Urinary bladder (tissue), 4 donors: ENCODE results near the gene ZNF365. TPM values are rescaled to one million over a fixed set of nuclear protein-coding genes. Genes with fewer than 3 reads are reported as not detected.
"Not testable (repeated sequence)": the region's sequence is repeated elsewhere in the genome, so short reads cannot be mapped to it uniquely, and the experiment has no call there.

Source experiments
- DNase-seq: peaks from one replicate; pipeline ENCODE4 v3.0.0-alpha.2; 2015; ENCODE audit errors: extremely low spot score
- H3K27ac ChIP-seq: one replicate; pipeline ENCODE4 v1.5.1; 2013; ENCODE audit warnings: low read depth, mild to moderate bottlenecking, moderate library complexity
- H3K36me3 ChIP-seq: one replicate; pipeline ENCODE4 v1.6.1; 2013; ENCODE audit warnings: mild to moderate bottlenecking, moderate library complexity; ENCODE audit not compliant: insufficient read depth
- H3K4me1 ChIP-seq: one replicate; pipeline ENCODE4 v1.6.1; 2013; ENCODE audit warnings: mild to moderate bottlenecking, moderate library complexity; ENCODE audit not compliant: insufficient read depth
- H3K4me3 ChIP-seq: one replicate; pipeline ENCODE4 v1.5.1; 2013; ENCODE audit warnings: low read depth, low read length
- WGBS: extraction: QIAGEN DNeasy Blood & Tissue Kit; methylation state at CpG from one replicate; pipeline ENCODE4 v1.1.7; 2013; 5-methylcytosine and 5-hydroxymethylcytosine counted together
- polyA plus RNA-seq: library from polyadenylated mRNA; stranded (reverse); fragments of 200-250 nt; gene quantifications from one replicate; pipeline ENCODE4 v1.2.3, GENCODE V29; 2013
- total RNA-seq: library from RNA; depleted of rRNA; stranded (reverse); fragments of >200 nt; gene quantifications from one replicate; pipeline ENCODE4 v1.2.3, GENCODE V29; 2014
- donor health status: healthy with polysubstance abuse.
- donor health status: healthy.

The ZNF365 gene
- total and polyA plus RNA-seq, 2 donors: 0.10 to 0.85 TPM

DNA sequence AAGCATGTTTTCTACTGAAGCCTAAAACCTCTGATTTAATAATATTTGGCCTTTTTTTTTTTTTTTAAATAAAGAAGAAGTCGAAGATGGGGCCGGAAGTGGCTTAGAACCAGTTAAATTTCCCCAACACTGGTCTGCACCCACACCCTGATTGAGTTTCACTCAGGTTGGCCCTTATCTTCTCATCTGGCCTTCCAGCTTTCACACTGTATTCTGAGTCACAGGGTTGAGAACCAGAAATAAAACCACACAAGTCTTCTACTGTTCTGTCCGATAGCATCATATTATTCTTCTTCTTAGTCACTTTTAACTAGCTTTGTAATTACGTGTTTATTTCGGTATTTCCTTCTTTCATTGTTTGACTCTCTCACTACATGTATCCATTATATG is 9.9 kb downstream of the ZNF365 start:
- Histone ChIP-seq H3K4me1 (no peaks in the 10 kb centered on the region), H3K36me3 (no peaks in the 10 kb centered on the region), H3K4me3 (no peak overlapping the region), H3K27ac (no peak overlapping the region)
- WGBS: 76% methylated on average over 5 of the region's 5 CpGs
- DNase-seq: no peak

DNA sequence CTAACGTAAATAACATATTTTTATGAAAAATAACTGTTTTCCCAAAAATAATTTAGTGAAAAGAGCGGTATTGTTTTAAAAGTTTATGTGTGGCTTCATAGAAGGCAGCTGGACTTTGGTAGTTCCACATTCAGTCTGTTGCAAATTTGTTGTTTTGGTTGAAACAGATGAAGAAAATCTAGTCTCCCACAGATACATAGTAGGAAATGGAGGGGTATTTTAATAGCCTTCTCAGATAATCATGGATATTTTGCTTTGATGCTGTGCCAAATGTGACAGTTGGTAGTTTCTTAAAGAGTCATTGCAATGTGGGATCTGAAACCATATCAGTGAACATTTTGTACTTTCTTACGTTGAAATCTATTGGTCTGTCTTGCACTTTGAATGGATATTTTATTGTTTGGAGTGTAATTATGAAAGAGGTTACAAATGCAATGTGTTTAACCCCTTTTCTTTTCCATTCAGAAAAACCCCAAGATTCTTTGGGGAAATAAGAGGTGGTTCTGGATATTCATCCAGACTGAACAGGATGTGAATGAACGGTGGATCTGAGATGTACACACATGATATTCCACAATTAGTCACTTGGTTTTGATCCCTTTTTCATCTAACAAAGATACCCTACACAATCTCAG is 10.4 kb downstream of the ZNF365 start:
- DNase-seq: no peak
- H3K4me3 ChIP-seq: no peak overlapping the region
- H3K27ac ChIP-seq: no peak overlapping the region
- 59% methylated on average over 4 of the region's 4 CpGs for WGBS
- H3K4me1 ChIP-seq: no peaks in the 10 kb centered on the region
- no peaks in the 10 kb centered on the region for H3K36me3 ChIP-seq

DNA sequence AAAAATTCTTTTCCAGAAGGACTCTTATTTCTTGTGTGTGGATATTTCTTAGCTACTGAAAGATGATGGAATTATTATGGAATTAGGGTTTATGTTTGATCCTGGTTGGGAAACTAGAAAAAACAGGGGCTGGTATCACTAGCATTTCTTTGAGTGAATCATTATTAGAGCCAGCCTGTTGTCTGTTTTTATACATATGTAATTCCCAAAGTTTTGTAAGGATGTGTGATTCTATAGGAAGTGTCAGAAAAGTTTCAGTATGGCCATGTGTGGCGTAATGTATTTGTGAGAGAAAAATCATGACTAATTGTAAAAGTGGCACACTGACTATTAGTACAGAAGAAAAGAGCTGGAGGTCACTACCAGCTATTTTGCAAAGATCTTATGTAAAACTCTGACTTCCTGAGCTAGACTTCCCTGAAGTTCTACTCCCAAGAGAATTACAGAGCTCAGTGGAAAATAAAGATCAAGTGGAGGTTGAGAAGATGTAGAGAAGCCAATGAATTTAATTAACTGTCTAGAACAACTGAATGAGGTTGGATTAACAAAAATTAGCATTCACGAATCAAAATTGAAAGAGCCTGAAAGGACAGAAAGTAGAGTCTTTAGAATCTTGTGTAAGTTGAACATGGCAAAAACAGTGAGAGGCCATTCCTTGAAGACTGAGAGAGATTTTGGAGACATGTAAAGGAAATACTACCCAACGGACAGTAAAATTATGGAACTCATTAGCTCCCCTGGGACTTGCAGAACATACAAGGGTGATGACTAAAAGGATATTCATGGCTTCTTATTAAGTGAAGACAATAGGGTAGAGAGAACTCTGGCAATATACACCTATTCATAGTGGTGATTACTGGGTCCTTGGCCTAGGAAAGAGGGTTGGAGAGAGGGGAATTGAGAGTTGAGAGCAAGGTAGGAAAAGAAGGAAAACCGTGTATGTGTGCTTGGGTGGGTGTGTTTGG is 12.5 kb downstream of the ZNF365 start:
- Histone ChIP-seq H3K4me1 (no peaks in the 10 kb centered on the region), H3K4me3 (no peak overlapping the region), H3K36me3 (no peaks in the 10 kb centered on the region), H3K27ac (no peak overlapping the region)
- WGBS: 87% methylated on average over 4 of the region's 4 CpGs
- no peak for DNase-seq

DNA sequence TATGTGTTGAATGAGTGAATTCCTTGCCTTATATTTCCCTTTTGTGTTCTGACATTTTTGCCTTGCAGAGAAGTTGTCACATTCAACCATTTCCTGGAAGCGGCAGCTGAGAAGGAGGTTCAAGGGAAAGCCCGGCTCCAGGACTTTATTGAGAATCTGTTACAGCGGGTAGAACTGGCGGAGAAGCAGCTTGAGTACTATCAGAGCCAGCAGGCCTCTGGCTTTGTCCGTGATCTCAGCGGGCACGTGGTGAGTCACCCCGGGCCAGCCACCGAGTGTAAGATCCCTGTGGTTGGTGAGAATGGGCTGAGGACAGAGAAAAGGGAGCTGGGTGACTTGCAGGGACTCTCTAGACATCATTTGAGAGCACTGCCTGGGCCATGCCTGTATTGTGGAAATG is 14.2 kb downstream of the ZNF365 start:
- 89% methylated on average over 9 of the region's 9 CpGs for WGBS
- no peaks in the 10 kb centered on the region for H3K4me1 ChIP-seq

DNA sequence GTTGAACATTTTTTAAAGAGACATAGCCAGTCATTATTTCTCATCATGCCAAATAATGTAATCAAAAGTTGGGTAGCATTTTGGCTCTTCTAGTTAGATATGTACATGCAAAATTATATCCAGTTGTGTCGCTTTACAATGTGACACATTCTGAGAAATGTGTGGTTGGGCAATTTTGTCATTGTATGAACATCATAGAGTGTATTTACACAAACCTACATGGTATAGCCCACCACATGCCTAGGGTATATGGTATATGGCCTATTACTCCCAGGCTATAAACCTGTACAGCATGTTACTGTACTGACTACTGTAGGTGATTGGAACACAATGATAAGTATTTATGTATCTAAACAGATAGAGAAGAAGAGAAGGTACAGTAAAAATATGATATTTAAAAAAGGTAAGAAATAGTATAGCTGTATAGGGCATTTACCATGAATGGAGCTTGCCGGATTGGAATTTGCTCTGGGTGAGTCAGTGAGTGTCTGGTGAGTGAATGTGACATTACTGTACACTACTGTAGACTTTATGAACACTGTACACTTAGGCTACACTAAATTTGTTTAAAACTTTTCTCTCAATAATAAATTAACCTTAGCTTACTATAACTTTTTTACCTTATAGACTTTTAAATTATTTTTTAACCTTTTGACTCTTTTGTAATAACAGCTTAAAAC is 16.5 kb downstream of the ZNF365 start:
- Histone ChIP-seq H3K36me3 (no peaks in the 10 kb centered on the region), H3K27ac (no peak overlapping the region), H3K4me3 (no peak overlapping the region), H3K4me1 (no peaks in the 10 kb centered on the region)
- 88% methylated on average over 2 of the region's 2 CpGs for WGBS
- no peak for DNase-seq

More for the DNA sequence above, 14.2 kb downstream of the ZNF365 start:
- Histone ChIP-seq H3K27ac (no peak overlapping the region), H3K4me3 (no peak overlapping the region), H3K36me3 (no peaks in the 10 kb centered on the region)
- DNase-seq: no peak

DNA sequence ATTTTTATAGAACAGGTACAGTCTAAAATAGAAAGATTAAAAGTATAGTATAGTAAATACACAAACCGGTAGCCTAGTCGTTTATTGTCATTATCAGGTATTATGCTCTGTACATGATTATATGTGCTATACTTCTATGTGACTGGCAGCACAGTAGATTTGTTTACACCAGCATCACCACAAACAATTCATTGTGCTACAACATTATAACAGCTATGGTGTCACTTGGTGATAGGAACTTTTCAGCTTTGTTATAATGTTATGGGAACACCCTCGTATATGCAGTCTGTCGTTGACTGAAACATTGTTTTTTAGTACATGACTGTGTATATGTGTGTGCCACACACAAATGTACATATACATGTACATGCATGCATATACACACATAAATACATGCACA is 19.1 kb downstream of the ZNF365 start:
- no peak for DNase-seq
- H3K27ac ChIP-seq: no peak overlapping the region
- no peak overlapping the region for H3K4me3 ChIP-seq
- H3K4me1 ChIP-seq: no peaks in the 10 kb centered on the region
- no peaks in the 10 kb centered on the region for H3K36me3 ChIP-seq
- 91% methylated on average over 4 of the region's 4 CpGs for WGBS

DNA sequence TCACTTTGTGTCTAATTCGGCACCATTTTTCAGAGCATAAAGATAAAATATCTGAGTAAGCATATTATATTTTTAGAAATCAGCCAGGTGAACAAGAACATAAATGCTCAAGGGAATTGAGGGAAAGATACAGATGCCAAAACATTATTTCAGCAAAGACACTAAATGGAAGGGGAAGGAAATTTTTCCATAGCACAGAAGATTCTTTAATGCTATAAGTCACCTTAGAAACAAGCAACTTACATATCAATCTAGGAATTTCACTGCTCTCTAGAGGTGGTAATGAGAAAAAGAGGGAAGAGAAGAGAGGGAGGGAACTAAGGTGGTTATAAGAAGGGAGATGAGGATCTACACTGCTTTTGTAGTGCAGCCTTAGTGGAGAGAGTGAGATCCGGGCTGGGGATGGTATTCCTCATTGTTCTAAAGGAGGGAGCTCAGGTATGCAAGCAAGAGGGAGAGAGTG is 20.4 kb downstream of the ZNF365 start:
- H3K36me3 ChIP-seq: no peaks in the 10 kb centered on the region
- H3K27ac ChIP-seq: no peak overlapping the region
- WGBS: 56% methylated on average over 2 of the region's 2 CpGs
- no peak overlapping the region for H3K4me3 ChIP-seq
- no peak for DNase-seq
- no peaks in the 10 kb centered on the region for H3K4me1 ChIP-seq

DNA sequence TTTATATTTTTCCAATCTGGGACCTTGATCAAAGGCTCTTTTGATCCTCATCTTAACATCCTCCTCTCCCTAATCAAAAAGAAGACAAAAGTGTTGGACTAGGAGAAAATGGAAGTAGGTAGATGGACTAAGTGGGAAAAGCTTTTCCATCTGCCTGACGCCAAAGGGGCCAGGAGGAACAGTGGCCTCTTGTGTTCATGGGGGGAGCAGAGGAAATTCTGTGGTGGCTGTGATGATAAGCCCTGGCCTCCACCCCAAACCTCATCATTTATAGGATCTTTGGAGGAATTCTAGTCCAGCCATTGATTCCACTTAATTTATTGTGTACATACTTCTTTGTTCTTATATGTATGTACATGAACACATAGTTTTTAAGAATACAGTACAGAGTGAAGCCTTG is 21.7 kb downstream of the ZNF365 start:
- Histone ChIP-seq H3K36me3 (no peaks in the 10 kb centered on the region), H3K4me1 (no peaks in the 10 kb centered on the region), H3K4me3 (no peak overlapping the region), H3K27ac (no peak overlapping the region)
- WGBS: 70% methylated on average over 1 of the region's 1 CpG
- DNase-seq: no peak

DNA sequence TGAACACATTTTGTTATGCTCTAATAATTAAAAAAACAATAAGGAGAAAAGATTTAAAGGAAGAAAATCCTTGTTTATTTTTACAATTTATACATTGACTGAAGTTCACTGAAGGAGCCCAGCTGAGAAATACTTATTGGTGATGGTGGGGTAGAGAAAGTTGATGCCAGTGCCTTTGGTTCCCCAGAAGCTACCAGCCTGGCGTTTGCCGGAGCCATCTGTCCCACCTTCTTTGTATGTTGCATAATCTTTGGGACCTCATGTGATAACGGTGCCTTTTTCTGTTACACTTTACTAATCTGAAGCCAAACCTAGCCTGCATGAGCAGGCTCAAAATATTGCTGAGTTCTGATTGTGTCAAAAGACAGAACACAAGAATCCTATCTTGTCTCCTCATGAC is 22.7 kb downstream of the ZNF365 start:
- Histone ChIP-seq H3K4me1 (no peaks in the 10 kb centered on the region), H3K4me3 (no peak overlapping the region), H3K27ac (no peak overlapping the region), H3K36me3 (no peaks in the 10 kb centered on the region)
- whole genome bisulfite sequencing: 65% methylated on average over 3 of the region's 3 CpGs
- no peak for DNase-seq

DNA sequence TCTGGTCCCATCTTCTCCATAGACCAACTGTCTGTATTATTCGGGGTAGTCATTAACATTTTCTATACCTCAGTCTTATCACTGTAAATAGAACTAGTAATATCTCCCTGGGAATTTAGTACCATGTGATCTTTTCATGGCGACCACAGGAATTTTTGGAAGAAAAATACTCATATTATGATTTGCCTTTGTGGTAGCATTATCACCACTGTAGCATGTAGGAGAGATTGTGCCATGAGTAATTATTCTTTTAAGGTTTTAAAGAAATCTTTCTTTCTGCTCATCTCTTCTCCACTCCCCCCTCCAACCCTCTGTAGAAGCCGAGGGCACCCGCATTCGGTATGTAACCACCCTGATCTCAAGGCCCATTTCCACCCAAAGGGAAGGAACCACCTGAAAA is 25.0 kb downstream of the ZNF365 start:
- Histone ChIP-seq H3K27ac (no peak overlapping the region), H3K36me3 (no peaks in the 10 kb centered on the region), H3K4me1 (no peaks in the 10 kb centered on the region), H3K4me3 (no peak overlapping the region)
- WGBS: 88% methylated on average over 5 of the region's 5 CpGs
- no peak for DNase-seq

DNA sequence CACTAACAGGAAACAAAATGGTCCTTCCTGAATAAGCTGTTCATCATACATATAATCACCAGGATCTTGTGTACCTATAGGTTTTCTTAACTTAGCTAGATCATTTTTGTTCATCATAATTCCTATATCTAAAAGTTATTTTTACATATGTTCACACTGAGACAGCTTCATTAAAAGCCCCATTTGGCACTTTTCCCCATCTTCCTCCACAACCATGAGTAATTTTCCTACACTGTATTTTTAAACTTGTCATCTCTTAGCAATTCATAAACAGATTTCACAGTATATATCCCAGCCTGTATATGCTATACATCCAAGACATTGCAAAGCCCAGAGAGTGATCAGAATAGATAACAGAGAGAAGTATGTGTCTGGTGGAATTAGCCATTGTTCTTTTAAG is 28.3 kb downstream of the ZNF365 start:
- Histone ChIP-seq H3K36me3 (no peaks in the 10 kb centered on the region), H3K4me3 (no peak overlapping the region), H3K4me1 (no peaks in the 10 kb centered on the region), H3K27ac (no peak overlapping the region)
- no peak for DNase-seq

DNA sequence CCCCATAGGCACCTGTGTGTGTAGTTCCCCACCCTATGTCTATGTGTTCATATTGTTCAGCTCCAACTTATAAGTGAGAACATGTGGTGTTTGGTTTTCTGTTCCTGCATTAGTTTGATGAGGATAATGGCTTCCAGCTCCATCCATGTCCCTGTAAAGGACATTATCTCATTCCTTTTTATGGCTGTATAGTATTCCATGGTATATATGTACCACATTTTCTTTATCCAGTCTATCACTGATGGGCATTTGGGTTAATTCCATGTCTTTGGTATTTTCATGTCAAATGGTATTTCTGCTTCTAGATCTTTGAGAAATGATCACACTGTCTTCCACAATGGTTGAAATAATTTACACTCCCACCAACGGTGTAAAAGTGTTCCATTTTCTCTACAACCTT is 36.4 kb downstream of the ZNF365 start:
- H3K27ac ChIP-seq, H3K4me3 ChIP-seq, H3K36me3 ChIP-seq, DNase-seq, H3K4me1 ChIP-seq: not testable (repeated sequence)
- WGBS: 67% methylated on average over 1 of the region's 1 CpG

DNA sequence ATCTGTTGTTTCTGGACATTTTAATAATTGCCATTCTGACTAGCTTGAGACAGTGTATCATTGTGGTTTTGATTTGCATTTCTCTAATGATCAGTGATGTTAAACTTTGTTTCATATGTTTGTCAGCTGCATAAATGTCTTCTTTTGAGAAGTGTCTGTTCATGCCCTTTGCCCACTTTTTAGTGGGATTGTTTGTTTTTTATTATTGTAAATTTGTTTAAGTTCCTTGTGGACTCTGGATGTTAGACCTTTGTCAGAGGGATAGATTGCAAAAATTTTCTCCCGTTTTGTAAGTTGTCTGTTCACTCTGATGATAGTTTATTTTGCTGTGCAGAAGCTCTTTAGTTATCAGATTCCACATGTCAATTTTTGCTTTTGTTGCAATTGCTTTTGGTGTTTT is 36.8 kb downstream of the ZNF365 start:
- not testable (repeated sequence) for H3K4me3 ChIP-seq, H3K36me3 ChIP-seq, DNase-seq, H3K4me1 ChIP-seq, H3K27ac ChIP-seq
- WGBS: 89% methylated on average over 1 of the region's 1 CpG

DNA sequence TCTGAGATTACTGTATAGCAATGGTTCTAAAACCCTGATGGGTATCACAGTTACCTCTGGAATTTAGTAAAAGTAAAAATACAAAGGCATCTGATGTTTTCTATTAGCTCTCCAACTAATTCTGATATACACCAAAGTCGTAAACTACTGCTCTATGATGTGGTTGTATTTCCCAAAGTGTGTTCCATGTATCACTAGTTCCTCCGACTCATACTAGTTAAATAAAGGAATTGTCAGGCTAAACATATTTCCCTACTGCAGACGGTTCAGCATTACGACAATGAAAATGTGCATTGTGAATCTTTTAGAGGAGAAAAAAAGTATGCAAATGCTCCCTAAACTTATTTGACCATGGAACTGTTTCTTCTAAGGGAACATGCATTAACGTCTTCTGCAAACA is 38.9 kb downstream of the ZNF365 start:
- Histone ChIP-seq H3K27ac (no peak overlapping the region), H3K4me1 (no peaks in the 10 kb centered on the region), H3K4me3 (no peak overlapping the region), H3K36me3 (no peaks in the 10 kb centered on the region)
- no peak for DNase-seq
- WGBS: 85% methylated on average over 5 of the region's 5 CpGs
